GM23248 (cell line): ENCODE results near the gene CCDC81. TPM values are rescaled to one million over a fixed set of nuclear protein-coding genes. Genes with fewer than 3 reads are reported as not detected.

Experiments used
- DNase-seq: peaks from one replicate; pipeline ENCODE4 v3.0.0-alpha.2; 2015
- H2AFZ ChIP-seq: fragments of 200-600 bp; sonication (generic); 2 replicates; pipeline ENCODE4 v1.6.1; 2016; ENCODE audit warnings: antibody characterized with exemption
- H3F3A ChIP-seq: fragments of 200-600 bp; sonication (generic); 2 replicates; pipeline ENCODE4 v1.6.1; 2016; ENCODE audit warnings: mild to moderate bottlenecking, antibody characterized with exemption, mixed run types; ENCODE audit not compliant: insufficient read depth
- H3K27ac ChIP-seq: fragments of 200-600 bp; sonication (generic); 2 replicates; pipeline ENCODE4 v1.5.1; 2016; ENCODE audit warnings: mild to moderate bottlenecking
- H3K27me3 ChIP-seq: fragments of 200-600 bp; sonication (generic); replicated peaks from 2 replicates; pipeline ENCODE4 v1.6.1; 2016; ENCODE audit warnings: mild to moderate bottlenecking; ENCODE audit not compliant: insufficient read depth
- H3K36me3 ChIP-seq: fragments of 200-600 bp; sonication (generic); 2 replicates; pipeline ENCODE4 v1.6.1; 2016; ENCODE audit warnings: low read depth, mild to moderate bottlenecking
- H3K4me1 ChIP-seq: fragments of 200-600 bp; sonication (generic); 2 replicates; pipeline ENCODE4 v1.6.1; 2016; ENCODE audit warnings: mild to moderate bottlenecking; ENCODE audit not compliant: insufficient read depth
- H3K4me2 ChIP-seq: fragments of 200-600 bp; sonication (generic); one replicate; pipeline ENCODE4 v1.6.1; 2016; ENCODE audit warnings: mild to moderate bottlenecking; ENCODE audit not compliant: unreplicated experiment
- H3K4me3 ChIP-seq: fragments of 200-600 bp; sonication (generic); 2 replicates; pipeline ENCODE4 v1.5.1; 2016; ENCODE audit warnings: mild to moderate bottlenecking
- H3K79me2 ChIP-seq: fragments of 200-600 bp; sonication (generic); 2 replicates; pipeline ENCODE4 v1.6.1; 2016; ENCODE audit warnings: mild to moderate bottlenecking; ENCODE audit not compliant: insufficient read depth
- H3K9ac ChIP-seq: fragments of 200-600 bp; sonication (generic); 2 replicates; pipeline ENCODE4 v1.6.1; 2016; ENCODE audit warnings: mild to moderate bottlenecking
- H3K9me2 ChIP-seq: fragments of 200-600 bp; sonication (generic); 2 replicates; pipeline ENCODE4 v1.6.1; 2016; ENCODE audit warnings: mixed run types, mild to moderate bottlenecking, moderate library complexity; ENCODE audit not compliant: insufficient read depth
- H3K9me3 ChIP-seq: fragments of 200-600 bp; sonication (generic); one replicate; pipeline ENCODE4 v1.6.1; 2017; ENCODE audit warnings: low read depth
- H4K20me1 ChIP-seq: fragments of 200-600 bp; sonication (generic); 2 replicates; pipeline ENCODE4 v1.6.0; 2016; ENCODE audit not compliant: insufficient read depth
- EZH2 ChIP-seq: fragments of 200-600 bp; sonication (generic); IDR thresholded peaks from 2 replicates; pipeline ENCODE4 v1.6.1; 2018; ENCODE audit warnings: antibody characterized with exemption, mild to moderate bottlenecking; ENCODE audit not compliant: insufficient read depth, poor library complexity, severe bottlenecking
- EZH2phosphoT487 ChIP-seq: fragments of 200-600 bp; sonication (generic); IDR thresholded peaks from 2 replicates; pipeline ENCODE4 v1.6.1; 2018; ENCODE audit warnings: antibody characterized with exemption, moderate library complexity, mild to moderate bottlenecking, low read depth; ENCODE audit not compliant: insufficient read depth
- WGBS, 2 experiments: methylation state at CpG; one replicate each; pipeline ENCODE4 v1.1.6; 2015 to 2017; ENCODE audit warnings: low lambda C conversion rate in 2 of 2, low coverage in 1 of 2; ENCODE audit errors: missing lambda C conversion rate in 2 of 2; 5-methylcytosine and 5-hydroxymethylcytosine counted together
- in situ Hi-C: fragments of 300-500 bp; cut with MboI; formaldehyde crosslinking; loops from 2 replicates; pipeline ENCODE4 v1.15.0; 2020
- polyA plus RNA-seq: library from polyadenylated mRNA; unstranded; fragments of >200 nt; fragmentation: Nextera tagmentation; extraction: Ambion mirVana; gene quantifications from 2 replicates; pipeline ENCODE4 v1.2.1, GENCODE V29; 2016
- total RNA-seq: library from RNA; depleted of rRNA; stranded (reverse); fragments of >200 nt; shearing (Covaris generic); gene quantifications from 2 replicates; pipeline ENCODE4 v1.2.3, GENCODE V29; 2014

Gene CCDC81
- total and polyA plus RNA-seq, 2 experiments from 2014 or later = under 0.01 to 0.49 TPM

GRCh38 chr11:86363424-86363823 lies 11.3 kb upstream of the CCDC81 start:
- no peak overlapping the region for H3K9ac ChIP-seq
- no peaks in the 10 kb centered on the region for H3K36me3 ChIP-seq
- H3K9me3 ChIP-seq = no peaks in the 10 kb centered on the region
- H3K4me1 ChIP-seq = peaks cover 9% of the 10 kb centered on the region
- H3K9me2 ChIP-seq = no peaks in the 10 kb centered on the region
- no peak overlapping the region for H3K4me2 ChIP-seq
- in situ Hi-C loops = no loop called here
- no peaks in the 10 kb centered on the region for H3K79me2 ChIP-seq
- H3K27me3 ChIP-seq = no peaks in the 10 kb centered on the region
- no peak for TF ChIP-seq EZH2phosphoT487
- no peak for TF ChIP-seq EZH2
- H3K27ac ChIP-seq = no peak overlapping the region
- no peaks in the 10 kb centered on the region for H3F3A ChIP-seq
- no peak for DNase-seq
- no peak overlapping the region for H2AFZ ChIP-seq
- no peak overlapping the region for H3K4me3 ChIP-seq
- 95 to 100% methylated on average over 1 of the region's 1 CpG for WGBS, 2 experiments
- no peaks in the 10 kb centered on the region for H4K20me1 ChIP-seq

GRCh38 chr11:86365546-86365945 lies 9.1 kb upstream of the CCDC81 start:
- Histone ChIP-seq H3K27me3 (no peaks in the 10 kb centered on the region), H4K20me1 (no peaks in the 10 kb centered on the region), H3K4me2 (peak overlapping the region; percentile 54), H3K9me3 (no peaks in the 10 kb centered on the region), H2AFZ (peak overlapping the region; percentile 81), H3K9ac (no peak overlapping the region), H3F3A (no peaks in the 10 kb centered on the region), H3K4me1 (peaks cover 9% of the 10 kb centered on the region), H3K27ac (peak overlapping the region; percentile 13; the same call in 1 of the 2 replicates), H3K36me3 (no peaks in the 10 kb centered on the region), H3K9me2 (no peaks in the 10 kb centered on the region), H3K79me2 (no peaks in the 10 kb centered on the region), H3K4me3 (no peak overlapping the region)
- WGBS, 2 experiments = 5 to 6% methylated on average over 2 of the region's 2 CpGs
- TF ChIP-seq EZH2 (no peak), EZH2phosphoT487 (no peak)
- peak; percentile 58 for DNase-seq
- in situ Hi-C loops = no loop called here

DNA sequence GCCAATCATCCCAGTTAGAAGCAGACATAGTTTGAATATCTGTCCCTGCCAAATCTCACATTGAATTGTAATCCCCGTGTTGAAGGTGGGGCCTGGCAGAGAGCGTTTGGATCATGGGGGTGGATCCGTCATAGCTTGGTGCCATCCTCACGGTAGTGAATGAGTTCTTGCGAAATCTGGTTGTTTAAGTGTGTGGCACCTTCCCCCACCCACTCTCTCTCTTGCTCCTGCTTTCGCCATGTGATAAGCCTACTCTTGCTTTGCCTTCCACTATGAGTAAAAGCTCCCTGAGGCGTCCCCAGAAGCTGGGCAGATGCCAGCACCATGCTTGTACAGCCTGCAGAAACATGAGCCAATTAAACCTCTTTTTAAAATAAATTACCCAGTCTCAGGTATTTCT lies 5.0 kb upstream of the CCDC81 start:
- Histone ChIP-seq H3K27ac (no peak overlapping the region), H3K36me3 (no peaks in the 10 kb centered on the region), H3K27me3 (no peaks in the 10 kb centered on the region), H2AFZ (no peak overlapping the region), H3F3A (no peaks in the 10 kb centered on the region), H3K4me1 (peaks cover 16% of the 10 kb centered on the region; the same call in 1 of the 2 replicates), H3K9ac (no peak overlapping the region), H3K4me2 (no peak overlapping the region), H3K79me2 (no peaks in the 10 kb centered on the region), H3K4me3 (no peak overlapping the region), H3K9me2 (no peaks in the 10 kb centered on the region), H3K9me3 (no peaks in the 10 kb centered on the region), H4K20me1 (no peaks in the 10 kb centered on the region)
- no peak for DNase-seq
- TF ChIP-seq EZH2 (no peak), EZH2phosphoT487 (no peak)
- WGBS, 2 experiments = 80% methylated on average over 7 of the region's 7 CpGs
- in situ Hi-C loops = no loop called here

- WGBS, 2 experiments = 78 to 81% methylated on average over 4 of the region's 4 CpGs
- Histone ChIP-seq H3K9me3 (no peaks in the 10 kb centered on the region), H3K79me2 (no peaks in the 10 kb centered on the region), H3K36me3 (no peaks in the 10 kb centered on the region), H3K4me2 (no peak overlapping the region), H4K20me1 (no peaks in the 10 kb centered on the region), H3K9me2 (no peaks in the 10 kb centered on the region), H3F3A (no peaks in the 10 kb centered on the region), H3K4me3 (no peak overlapping the region), H3K4me1 (peaks cover 15% of the 10 kb centered on the region; the same call in 1 of the 2 replicates), H2AFZ (no peak overlapping the region), H3K9ac (no peak overlapping the region), H3K27me3 (no peaks in the 10 kb centered on the region), H3K27ac (no peak overlapping the region)
- no peak for DNase-seq
- in situ Hi-C loops = no loop called here
- no peak for TF ChIP-seq EZH2phosphoT487
- no peak for TF ChIP-seq EZH2
Measured at GRCh38 chr11:86370171-86370570, 4.5 kb upstream of the CCDC81 start.
